PFSK-1 (cell line): ENCODE measurements around the gene KCTD11.

Experiments used
- FOXP2 ChIP-seq: optimal IDR thresholded peaks from 2 replicates; pipeline ENCODE3; 2011; ENCODE audit warnings: borderline replicate concordance, control low read depth, inconsistent platforms; ENCODE audit not compliant: insufficient read depth; ENCODE audit errors: extremely low read length, extremely low read depth
- POLR2AphosphoS5 ChIP-seq: IDR thresholded peaks from 2 replicates; pipeline ENCODE4 v1.6.1; 2012; ENCODE audit warnings: low read depth, mild to moderate bottlenecking, control low read depth, low read length, moderate library complexity
- SIN3A ChIP-seq: IDR thresholded peaks from 2 replicates; pipeline ENCODE4 v1.6.1; 2012; ENCODE audit warnings: mild to moderate bottlenecking, low read length, moderate library complexity, borderline replicate concordance; ENCODE audit not compliant: insufficient read depth
- TAF1 ChIP-seq: IDR thresholded peaks from 2 replicates; pipeline ENCODE4 v1.6.1; 2012; ENCODE audit warnings: low read length, control low read depth, borderline replicate concordance; ENCODE audit not compliant: insufficient read depth
- TF ChIP-seq, protein P1 (sequence below), 2 experiments: IDR thresholded peaks; 2 replicates each; pipeline versions ENCODE4 v1.6.1 to v1.8.0; 2011 to 2012; ENCODE audit warnings: low read depth in 2 of 2, low read length in 2 of 2, control low read depth in 1 of 2, inconsistent platforms in 1 of 2, mild to moderate bottlenecking in 1 of 2, moderate library complexity in 1 of 2; ENCODE audit not compliant: insufficient read depth in 1 of 2

KCTD11 gene

GRCh38 chr17:7332111-7332510 lies 19.9 kb upstream of the KCTD11 start:
- TF ChIP-seq POLR2AphosphoS5 (no peak), SIN3A (no peak), FOXP2 (no peak), TAF1 (no peak)
- TF ChIP-seq, protein P1, sequence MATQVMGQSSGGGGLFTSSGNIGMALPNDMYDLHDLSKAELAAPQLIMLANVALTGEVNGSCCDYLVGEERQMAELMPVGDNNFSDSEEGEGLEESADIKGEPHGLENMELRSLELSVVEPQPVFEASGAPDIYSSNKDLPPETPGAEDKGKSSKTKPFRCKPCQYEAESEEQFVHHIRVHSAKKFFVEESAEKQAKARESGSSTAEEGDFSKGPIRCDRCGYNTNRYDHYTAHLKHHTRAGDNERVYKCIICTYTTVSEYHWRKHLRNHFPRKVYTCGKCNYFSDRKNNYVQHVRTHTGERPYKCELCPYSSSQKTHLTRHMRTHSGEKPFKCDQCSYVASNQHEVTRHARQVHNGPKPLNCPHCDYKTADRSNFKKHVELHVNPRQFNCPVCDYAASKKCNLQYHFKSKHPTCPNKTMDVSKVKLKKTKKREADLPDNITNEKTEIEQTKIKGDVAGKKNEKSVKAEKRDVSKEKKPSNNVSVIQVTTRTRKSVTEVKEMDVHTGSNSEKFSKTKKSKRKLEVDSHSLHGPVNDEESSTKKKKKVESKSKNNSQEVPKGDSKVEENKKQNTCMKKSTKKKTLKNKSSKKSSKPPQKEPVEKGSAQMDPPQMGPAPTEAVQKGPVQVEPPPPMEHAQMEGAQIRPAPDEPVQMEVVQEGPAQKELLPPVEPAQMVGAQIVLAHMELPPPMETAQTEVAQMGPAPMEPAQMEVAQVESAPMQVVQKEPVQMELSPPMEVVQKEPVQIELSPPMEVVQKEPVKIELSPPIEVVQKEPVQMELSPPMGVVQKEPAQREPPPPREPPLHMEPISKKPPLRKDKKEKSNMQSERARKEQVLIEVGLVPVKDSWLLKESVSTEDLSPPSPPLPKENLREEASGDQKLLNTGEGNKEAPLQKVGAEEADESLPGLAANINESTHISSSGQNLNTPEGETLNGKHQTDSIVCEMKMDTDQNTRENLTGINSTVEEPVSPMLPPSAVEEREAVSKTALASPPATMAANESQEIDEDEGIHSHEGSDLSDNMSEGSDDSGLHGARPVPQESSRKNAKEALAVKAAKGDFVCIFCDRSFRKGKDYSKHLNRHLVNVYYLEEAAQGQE (IDR thresholded peaks at IDR 0.05; ENCODE audit: insufficient read depth in 1 of 2, low read depth in 2 of 2, low read length in 2 of 2) = no peak

DNA sequence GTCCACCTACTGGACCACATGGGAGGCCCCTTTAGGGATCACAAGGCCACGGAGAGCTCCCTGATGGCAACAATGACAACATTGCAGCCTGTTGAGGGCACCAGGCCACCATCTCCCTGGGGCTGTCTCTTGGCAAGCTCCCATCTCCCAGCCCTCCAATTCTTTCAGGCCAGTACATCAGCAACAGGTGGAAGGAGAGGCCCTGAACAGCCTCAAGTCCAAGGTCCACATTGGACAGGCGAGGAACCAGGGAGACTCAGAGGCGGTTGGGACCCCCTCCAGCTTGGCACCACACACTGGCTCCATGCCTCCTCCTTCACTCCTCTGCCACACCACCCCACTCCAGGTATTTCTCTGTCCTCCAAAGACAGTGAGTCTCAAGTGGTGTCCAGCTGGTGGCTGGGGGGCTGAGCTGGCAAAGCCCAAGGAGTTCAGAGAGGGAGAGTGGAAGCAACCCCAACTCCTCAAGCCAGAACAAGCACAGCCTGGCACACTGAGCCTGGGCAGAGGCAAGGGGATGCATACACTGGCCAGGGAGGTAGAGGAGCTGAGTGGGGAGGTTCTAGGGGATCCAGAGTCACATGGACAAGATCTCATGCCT lies 16.9 kb upstream of the KCTD11 start:
- TF ChIP-seq POLR2AphosphoS5 (no peak), TAF1 (no peak), SIN3A (no peak), FOXP2 (no peak)
- TF ChIP-seq, protein P1 (IDR thresholded peaks at IDR 0.05; ENCODE audit: insufficient read depth in 1 of 2, low read depth in 2 of 2, low read length in 2 of 2) = no peak

DNA sequence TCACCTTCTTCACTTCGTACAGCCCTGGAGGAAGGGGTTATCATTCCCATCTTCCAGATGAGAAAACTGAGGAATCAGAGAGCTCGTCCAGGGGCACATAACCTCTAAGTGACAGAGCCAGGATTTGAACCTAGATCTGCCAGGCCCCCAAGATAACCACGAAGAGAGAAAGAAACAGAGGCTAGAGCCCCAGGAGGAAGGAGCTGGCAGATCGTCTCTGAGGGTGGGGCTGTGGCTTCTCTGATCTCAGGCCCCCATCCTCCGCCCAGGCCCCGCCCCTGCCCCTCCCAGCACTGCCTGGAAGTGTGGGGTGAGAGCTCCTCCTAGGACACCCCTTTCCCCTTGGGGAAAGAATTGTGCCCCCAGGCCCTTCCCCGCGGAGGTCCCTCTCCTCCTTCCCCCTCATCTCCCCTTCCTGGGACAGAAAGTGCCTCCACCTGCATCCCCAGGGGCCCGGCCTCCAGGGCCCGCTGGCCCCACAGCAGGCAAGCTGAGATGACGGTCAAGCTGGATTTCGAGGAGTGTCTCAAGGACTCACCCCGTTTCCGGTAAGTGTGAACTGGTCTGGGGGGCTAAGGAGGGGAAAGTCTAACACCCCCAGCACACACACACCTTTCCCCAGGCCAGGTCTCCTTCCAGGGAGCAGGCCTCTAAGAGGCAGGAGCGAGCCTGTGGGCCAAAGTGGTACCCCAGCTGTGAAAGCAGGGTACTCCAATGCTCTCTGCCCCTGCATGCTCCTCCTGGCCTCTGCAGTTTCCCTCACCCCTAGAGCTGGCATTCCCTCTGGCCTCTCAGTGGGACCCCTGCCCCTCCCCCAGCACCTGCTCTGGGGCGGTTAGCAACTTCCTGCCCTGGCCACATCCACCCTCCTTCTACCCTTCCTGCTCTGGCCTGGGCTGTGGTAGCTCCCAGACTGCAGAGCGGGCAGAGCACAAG lies 15.5 kb upstream of the KCTD11 start, which contains the start of gene ACAP1:
ACAP1 (plus strand) TSS at position 290 of the 936 bp plus-strand sequence; CDS start at position 496, 206 bp downstream.
- no peak for TF ChIP-seq POLR2AphosphoS5
- TF ChIP-seq TAF1 = no peak
- TF ChIP-seq SIN3A = no peak
- TF ChIP-seq FOXP2 = no peak
- TF ChIP-seq, protein P1 (IDR thresholded peaks at IDR 0.05; ENCODE audit: insufficient read depth in 1 of 2, low read depth in 2 of 2, low read length in 2 of 2) = no peak

DNA sequence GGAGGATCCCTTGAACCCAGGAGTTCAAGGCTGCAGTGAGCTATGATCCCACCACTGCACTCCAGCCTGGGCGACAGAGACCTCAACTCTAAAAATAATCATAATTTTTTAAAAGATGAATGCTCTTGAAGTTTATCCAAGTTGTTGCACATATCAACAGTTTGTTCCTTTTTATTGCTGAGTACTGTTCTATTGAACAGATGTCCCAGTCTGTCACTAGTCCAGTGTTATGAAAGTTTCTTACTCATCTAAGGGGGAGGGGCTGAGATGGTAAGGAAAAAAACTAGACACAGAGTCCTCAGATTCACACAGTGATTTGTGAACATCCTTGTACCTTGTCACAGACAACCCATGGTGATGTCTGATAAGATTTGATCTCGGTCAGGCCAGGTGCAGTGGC lies 11.8 kb upstream of the KCTD11 start:
- TF ChIP-seq POLR2AphosphoS5 (no peak), FOXP2 (no peak), TAF1 (no peak), SIN3A (no peak)
- TF ChIP-seq, protein P1 (IDR thresholded peaks at IDR 0.05; ENCODE audit: insufficient read depth in 1 of 2, low read depth in 2 of 2, low read length in 2 of 2) = no peak
